HUES64 (cell line): ENCODE measurements around the gene SLC7A10.

Experiments
- H3K27ac ChIP-seq: 2 replicates; pipeline ENCODE4 v1.7.0; 2013; ENCODE audit warnings: low read depth, low read length, inconsistent platforms
- H3K27me3 ChIP-seq: 2 replicates; pipeline ENCODE4 v1.6.1; 2013; ENCODE audit warnings: mild to moderate bottlenecking, low read length; ENCODE audit not compliant: insufficient read depth
- H3K36me3 ChIP-seq: 2 replicates; pipeline ENCODE4 v1.6.1; 2013; ENCODE audit warnings: mild to moderate bottlenecking, low read length; ENCODE audit not compliant: insufficient read depth
- H3K4me1 ChIP-seq: 2 replicates; pipeline ENCODE4 v1.6.1; 2013; ENCODE audit warnings: mild to moderate bottlenecking, low read length, moderate library complexity; ENCODE audit not compliant: insufficient read depth
- H3K4me3 ChIP-seq: 2 replicates; pipeline ENCODE4 v1.5.1; 2013; ENCODE audit warnings: mild to moderate bottlenecking, low read length, moderate library complexity
- H3K9ac ChIP-seq: 2 replicates; pipeline ENCODE4 v1.6.1; 2013; ENCODE audit warnings: mild to moderate bottlenecking, low read depth, low read length
- H3K9me3 ChIP-seq: 2 replicates; pipeline ENCODE4 v1.6.1; 2013; ENCODE audit warnings: low read depth, low read length; ENCODE audit not compliant: insufficient read depth
- WGBS: fragments of 150-250, 120-280 bp; methylation state at CpG from one replicate; pipeline ENCODE4 v1.1.7; 2013; ENCODE audit warnings: missing lambda C conversion rate; 5-methylcytosine and 5-hydroxymethylcytosine counted together

SLC7A10 gene

DNA sequence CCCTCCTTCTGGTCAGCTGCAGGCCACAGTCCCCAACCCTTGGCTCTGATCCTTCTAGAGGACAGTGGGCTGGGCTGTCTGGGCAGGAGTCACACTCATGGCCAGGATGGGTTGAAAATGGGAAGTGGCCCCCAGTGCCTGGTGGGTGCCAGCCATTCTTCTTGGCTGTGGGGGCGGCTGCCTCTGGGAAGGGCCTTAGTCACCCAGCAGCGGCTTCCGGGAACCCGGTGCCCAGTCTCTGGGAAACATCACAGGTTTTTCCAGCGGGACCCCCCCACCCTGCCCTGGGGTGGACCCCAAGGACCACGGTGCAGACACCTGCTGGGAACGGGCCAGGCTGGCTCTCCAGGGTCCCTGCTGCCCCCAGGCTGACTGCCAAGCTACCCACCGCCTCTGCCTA, 27.3 kb upstream of the SLC7A10 start:
- Histone ChIP-seq H3K9me3 (0 out of 2 replicates have a peak, but pooled peaks cover 2% of the 10 kb centered on the region), H3K4me1 (no peaks in the 10 kb centered on the region), H3K27ac (no peak overlapping the region), H3K9ac (no peak overlapping the region), H3K27me3 (no peaks in the 10 kb centered on the region), H3K4me3 (no peak overlapping the region), H3K36me3 (no peaks in the 10 kb centered on the region)
- whole genome bisulfite sequencing: 94% methylated on average over 8 of the region's 8 CpGs

DNA sequence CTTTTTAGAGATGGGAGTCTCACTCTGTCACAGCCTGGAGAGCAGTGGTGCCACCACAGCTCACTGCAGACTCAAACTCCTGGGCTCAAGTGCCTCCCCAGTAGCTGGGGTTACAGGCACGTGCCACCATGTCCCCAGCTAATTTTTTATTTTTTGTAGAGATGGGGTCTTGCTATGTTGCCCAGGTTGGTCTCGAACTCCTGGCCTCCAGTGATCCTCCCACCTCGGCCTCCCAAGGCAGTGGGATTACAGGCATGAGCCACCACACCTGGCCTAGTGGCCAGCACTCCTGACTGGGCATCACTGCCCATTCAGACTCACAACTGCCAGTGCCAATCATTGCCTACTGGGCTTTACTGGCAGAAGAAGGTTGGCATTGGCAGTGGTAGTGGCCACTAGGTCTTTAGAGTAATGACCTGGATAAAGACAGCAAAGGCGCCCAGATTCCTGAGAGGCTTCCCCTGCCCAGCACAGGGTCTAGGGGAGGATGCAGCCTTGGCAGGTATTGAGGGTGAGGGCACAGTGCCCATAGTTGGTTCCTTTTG, 26.8 kb upstream of the SLC7A10 start:
- Histone ChIP-seq H3K27ac (no peak overlapping the region), H3K27me3 (no peaks in the 10 kb centered on the region), H3K9me3 (no peaks in the 10 kb centered on the region), H3K36me3 (no peaks in the 10 kb centered on the region), H3K4me3 (no peak overlapping the region), H3K9ac (no peak overlapping the region), H3K4me1 (no peaks in the 10 kb centered on the region)
- 91% methylated on average over 4 of the region's 4 CpGs for WGBS

- no peaks in the 10 kb centered on the region for H3K36me3 ChIP-seq
- no peak overlapping the region for H3K9ac ChIP-seq
- H3K9me3 ChIP-seq: no peaks in the 10 kb centered on the region
- 80% methylated on average over 17 of the region's 17 CpGs for WGBS
- no peak overlapping the region for H3K4me3 ChIP-seq
- H3K4me1 ChIP-seq: no peaks in the 10 kb centered on the region
- no peaks in the 10 kb centered on the region for H3K27me3 ChIP-seq
- H3K27ac ChIP-seq: no peak overlapping the region
Observed at GRCh38 chr19:33251526-33252090, 26.0 kb upstream of the SLC7A10 start.

DNA sequence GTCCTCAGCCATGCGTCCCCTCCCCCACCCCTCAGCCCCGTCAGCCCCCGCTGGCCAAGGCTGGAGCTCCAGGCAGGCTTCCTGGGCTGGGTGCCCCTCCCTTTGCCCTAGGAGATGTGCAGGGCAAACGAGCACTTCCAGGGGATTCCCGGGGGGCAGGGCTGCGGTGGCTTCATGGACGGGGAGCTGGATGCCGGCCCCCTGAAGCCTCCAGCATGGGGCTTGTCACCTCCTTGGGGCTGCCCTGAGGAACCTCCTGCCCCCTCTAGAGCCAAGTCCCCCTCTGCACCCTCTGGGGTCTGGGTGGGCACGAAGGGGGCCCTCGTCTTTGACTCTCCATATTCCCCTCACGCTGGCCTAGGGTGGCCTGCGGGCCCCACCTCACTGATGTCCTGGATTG, 25.4 kb upstream of the SLC7A10 start:
- Histone ChIP-seq H3K36me3 (no peaks in the 10 kb centered on the region), H3K4me1 (no peaks in the 10 kb centered on the region), H3K9me3 (no peaks in the 10 kb centered on the region), H3K27me3 (no peaks in the 10 kb centered on the region), H3K4me3 (no peak overlapping the region), H3K27ac (no peak overlapping the region), H3K9ac (no peak overlapping the region)
- WGBS: 57% methylated on average over 12 of the region's 12 CpGs

GRCh38 chr19:33250500-33250899, 24.9 kb upstream of the SLC7A10 start:
- Histone ChIP-seq H3K4me1 (no peaks in the 10 kb centered on the region), H3K4me3 (no peak overlapping the region), H3K9ac (no peak overlapping the region), H3K36me3 (no peaks in the 10 kb centered on the region), H3K27me3 (no peaks in the 10 kb centered on the region), H3K9me3 (peaks cover 2% of the 10 kb centered on the region; the same call in 1 of the 2 replicates), H3K27ac (no peak overlapping the region)
- WGBS: 97% methylated on average over 1 of the region's 1 CpG

DNA sequence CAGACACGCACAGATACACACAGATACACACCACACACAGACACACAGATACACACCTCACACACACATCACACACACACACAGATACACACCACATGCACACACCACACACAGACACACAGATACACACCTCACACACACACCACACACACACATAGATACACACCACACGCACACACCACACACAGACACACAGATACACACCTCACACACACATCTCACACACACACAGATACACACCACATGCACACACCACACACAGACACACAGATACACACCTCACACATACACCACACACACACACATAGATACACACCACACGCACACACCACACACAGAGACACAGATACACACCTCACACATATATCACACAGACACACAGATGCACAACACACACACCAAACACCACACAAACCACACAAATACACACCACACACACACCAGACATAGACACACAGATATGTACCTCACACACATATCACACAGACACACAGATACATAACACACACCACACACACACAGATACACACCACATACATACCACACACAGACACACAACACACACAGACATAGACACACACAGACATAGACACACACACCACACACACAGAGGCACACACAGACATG, 24.2 kb upstream of the SLC7A10 start:
- WGBS: 79% methylated on average over 3 of the region's 3 CpGs
- no peaks in the 10 kb centered on the region for H3K4me1 ChIP-seq

DNA sequence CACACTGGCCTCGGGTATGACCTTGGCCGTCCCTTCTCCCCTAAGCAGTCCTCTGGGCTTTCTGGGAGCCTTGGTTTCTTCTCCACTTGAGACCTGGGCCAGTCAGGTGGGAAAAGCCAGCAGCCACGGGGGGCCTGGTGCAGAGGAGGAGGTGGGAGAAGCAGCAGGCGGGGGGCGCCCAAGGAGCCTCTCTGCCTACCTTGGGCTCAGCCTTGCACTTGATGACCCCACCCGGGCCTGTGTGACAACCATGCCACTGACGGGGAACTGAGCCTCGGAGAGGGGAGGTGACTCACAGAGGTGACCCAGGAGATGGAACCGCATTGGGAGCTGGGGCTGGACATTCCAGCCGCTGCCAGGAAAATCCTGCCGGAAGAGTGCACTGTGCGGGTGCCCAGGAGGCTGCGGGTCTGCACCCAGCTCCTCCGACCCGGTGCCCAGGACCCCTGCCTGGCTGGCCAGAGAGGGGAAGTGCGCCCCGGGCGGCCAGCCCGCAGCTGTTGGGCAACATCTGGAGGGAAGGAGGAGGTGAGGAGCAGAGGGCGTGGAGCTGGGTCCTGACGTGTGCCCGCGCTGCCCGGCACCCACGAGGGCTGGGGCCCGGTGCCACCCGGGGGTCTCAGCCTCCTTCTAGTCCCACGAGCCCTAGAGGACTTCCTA, 23.4 kb upstream of the SLC7A10 start:
- Histone ChIP-seq H3K27me3 (no peaks in the 10 kb centered on the region), H3K4me3 (no peak overlapping the region), H3K9ac (no peak overlapping the region), H3K4me1 (no peaks in the 10 kb centered on the region), H3K27ac (no peak overlapping the region), H3K36me3 (no peaks in the 10 kb centered on the region), H3K9me3 (peaks cover 8% of the 10 kb centered on the region; the same call in 1 of the 2 replicates)
- WGBS: 79% methylated on average over 28 of the region's 28 CpGs

More for the DNA sequence above, 24.2 kb upstream of the SLC7A10 start:
- Histone ChIP-seq H3K27ac (no peak overlapping the region), H3K36me3 (no peaks in the 10 kb centered on the region), H3K9ac (no peak overlapping the region), H3K4me3 (no peak overlapping the region), H3K9me3 (peaks cover 8% of the 10 kb centered on the region; the same call in 1 of the 2 replicates), H3K27me3 (no peaks in the 10 kb centered on the region)

DNA sequence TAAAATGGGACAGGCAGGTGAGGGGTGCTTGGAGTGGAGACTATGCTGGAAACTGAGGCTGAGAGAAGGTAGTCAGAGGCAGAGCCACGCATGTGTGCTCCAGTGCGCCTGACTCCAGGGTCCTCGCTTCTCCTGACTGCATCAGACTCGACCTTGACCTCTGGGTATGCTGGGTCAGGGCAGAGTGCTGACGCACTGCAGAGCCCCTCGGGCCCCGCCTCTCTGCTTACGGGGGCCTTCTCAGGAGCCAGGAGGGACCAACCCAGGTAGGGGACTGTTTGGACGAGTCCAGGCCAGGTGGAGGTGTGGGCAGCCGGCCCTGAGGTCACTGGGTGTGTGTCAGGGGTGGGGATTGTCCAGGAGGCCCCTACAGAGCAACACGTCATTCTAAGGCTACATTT, 22.9 kb upstream of the SLC7A10 start:
- H3K27me3 ChIP-seq: no peaks in the 10 kb centered on the region
- no peak overlapping the region for H3K27ac ChIP-seq
- no peaks in the 10 kb centered on the region for H3K4me1 ChIP-seq
- H3K9me3 ChIP-seq: peaks cover 8% of the 10 kb centered on the region; the same call in 1 of the 2 replicates
- WGBS: 74% methylated on average over 11 of the region's 11 CpGs
- H3K9ac ChIP-seq: no peak overlapping the region
- H3K36me3 ChIP-seq: no peaks in the 10 kb centered on the region
- no peak overlapping the region for H3K4me3 ChIP-seq

DNA sequence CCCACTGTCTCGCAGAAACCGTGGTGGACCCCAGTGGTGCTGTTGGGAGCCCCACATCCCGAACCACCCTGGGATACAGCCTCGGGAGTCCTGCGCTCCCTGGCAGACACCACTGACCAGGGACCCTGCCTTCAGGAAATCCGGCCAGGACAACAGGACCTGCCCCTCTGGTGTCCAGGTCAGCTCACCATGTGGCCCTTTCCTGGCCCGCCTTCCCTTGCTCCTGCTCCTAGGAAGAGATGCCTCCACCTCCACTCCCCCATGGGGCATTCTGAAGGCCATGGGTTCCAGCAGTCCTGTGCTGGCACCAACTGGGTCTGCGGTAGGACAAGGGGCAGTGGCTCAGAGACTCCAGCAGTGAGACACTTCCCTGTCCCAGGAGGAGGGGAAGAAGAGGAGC, 22.5 kb upstream of the SLC7A10 start:
- Histone ChIP-seq H3K4me3 (no peak overlapping the region), H3K4me1 (no peaks in the 10 kb centered on the region), H3K9ac (no peak overlapping the region), H3K36me3 (no peaks in the 10 kb centered on the region), H3K27me3 (no peaks in the 10 kb centered on the region), H3K27ac (no peak overlapping the region), H3K9me3 (peaks cover 8% of the 10 kb centered on the region; the same call in 1 of the 2 replicates)
- 88% methylated on average over 8 of the region's 8 CpGs for WGBS

DNA sequence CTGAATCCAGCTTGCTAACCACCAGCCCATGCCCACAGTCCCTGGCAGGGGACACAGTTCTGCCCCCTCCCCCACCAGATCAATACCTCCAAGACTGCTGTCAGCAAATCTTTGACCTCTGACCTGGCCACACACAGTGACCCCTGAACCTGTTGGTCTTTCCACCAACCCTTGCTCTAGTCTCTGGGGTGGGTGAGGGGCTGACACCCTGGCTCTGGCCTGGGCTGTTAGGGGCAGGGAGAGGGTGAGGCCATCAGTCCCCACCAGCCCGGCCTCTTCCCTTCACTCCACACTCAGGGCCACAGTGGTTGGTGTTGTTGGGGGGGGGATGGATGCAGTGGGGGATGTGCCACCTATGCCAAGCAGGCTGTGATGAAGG, 21.8 kb upstream of the SLC7A10 start:
- H3K9me3 ChIP-seq: peaks cover 8% of the 10 kb centered on the region; the same call in 1 of the 2 replicates
- no peaks in the 10 kb centered on the region for H3K36me3 ChIP-seq
- H3K27ac ChIP-seq: no peak overlapping the region
- H3K4me3 ChIP-seq: no peak overlapping the region
- WGBS: no CpG with 5 or more reads among the region's 1 CpG
- H3K27me3 ChIP-seq: no peaks in the 10 kb centered on the region
- H3K9ac ChIP-seq: no peak overlapping the region
- no peaks in the 10 kb centered on the region for H3K4me1 ChIP-seq

GRCh38 chr19:33246709-33247440, 21.2 kb upstream of the SLC7A10 start:
- Histone ChIP-seq H3K27ac (no peak overlapping the region), H3K9me3 (peaks cover 8% of the 10 kb centered on the region; the same call in 1 of the 2 replicates), H3K27me3 (no peaks in the 10 kb centered on the region), H3K9ac (no peak overlapping the region), H3K4me1 (no peaks in the 10 kb centered on the region), H3K4me3 (no peak overlapping the region), H3K36me3 (no peaks in the 10 kb centered on the region)
- WGBS: 88% methylated on average over 7 of the region's 7 CpGs
